Breast epithelium (tissue), 3 donors: ENCODE results near the gene ZNF397.

Experiments
- CTCF ChIP-seq, 3 donors: fragments of 450-650 bp; IDR thresholded peaks; one replicate each; pipeline ENCODE4 v1.5.1; 2016 to 2017; ENCODE audit warnings: antibody characterized with exemption in 3 of 3, mild to moderate bottlenecking in 3 of 3, moderate library complexity in 3 of 3
- POLR2AphosphoS5 ChIP-seq, 3 donors: sonication (generic); formaldehyde crosslinking; IDR thresholded peaks; one replicate each; pipeline ENCODE4 v1.6.1; 2017; ENCODE audit warnings: antibody characterized with exemption in 3 of 3

- no peak for TF ChIP-seq POLR2AphosphoS5 (IDR thresholded peaks at IDR 0.05)
- no peak for TF ChIP-seq CTCF (IDR thresholded peaks at IDR 0.05)
Observed at GRCh38 chr18:35248429-35248828, 7.6 kb downstream of the ZNF397 start.
